GM12878 (cell line): ENCODE data around the gene MSANTD2. TPM values are rescaled to one million over a fixed set of nuclear protein-coding genes. Genes with fewer than 3 reads are reported as not detected.
A peak's percentile ranks its signal among the peaks of the same experiment; 100 is the strongest.

Source experiments
- ATAC-seq: fragments of 200-7000 bp; cut with Tn5 transposase; 3 replicates; pipeline ENCODE4 v1.9.1; 2020; ENCODE audit warnings: mild to moderate bottlenecking, moderate library complexity
- BruUV-seq: library from RNA; stranded (reverse); fragments of 400-500 nt; replicated peaks from 2 replicates; lab custom pipeline; 2021; lab: Mats Ljungman, UMichigan
- CTCF ChIA-PET: fragments of 300-600 bp; sonication (Branson Sonifier 250); formaldehyde crosslinking; extraction: SDS; loops from one replicate; lab custom pipeline; 2021; ENCODE audit warnings: inconsistent platforms; lab: Yijun Ruan, JAX
- POLR2A ChIA-PET: fragments of 350-600 bp; formaldehyde crosslinking; extraction: SDS; loops from one replicate; lab custom pipeline; 2021; ENCODE audit warnings: inconsistent platforms; lab: Charles Lee
- RAD21 ChIA-PET: fragments of 300-600 bp; sonication (Branson Sonifier 250); formaldehyde crosslinking; loops from one replicate; lab custom pipeline; 2023; ENCODE audit warnings: antibody characterized with exemption; ENCODE audit not compliant: unreplicated experiment; lab: Charles Lee
- SMC1A ChIA-PET: fragments of 300-600 bp; sonication (Branson Sonifier 250); formaldehyde crosslinking; loops from one replicate; lab custom pipeline; 2023; ENCODE audit not compliant: unreplicated experiment, uncharacterized antibody; lab: Charles Lee
- DNase-seq: peaks from one replicate; pipeline ENCODE4 v3.0.0-alpha.2; 2011; ENCODE audit warnings: low read depth, low spot score
- FAIRE-seq: peaks from 3 replicates; lab custom pipeline; 2011; peaks lifted over from hg19 to GRCh38; lab: Jason Lieb, UNC
- H2AFZ ChIP-seq: 2 replicates; pipeline ENCODE4 v1.6.0; 2011; ENCODE audit warnings: low read depth, low read length, control low read depth; ENCODE audit not compliant: control insufficient read depth
- H3K27ac ChIP-seq: 2 replicates; pipeline ENCODE4 v1.5.1; 2011; ENCODE audit warnings: control low read depth; ENCODE audit not compliant: control insufficient read depth, insufficient read depth
- H3K27me3 ChIP-seq, 2 experiments: replicated peaks in 1 of 2; 2 replicates each; pipeline versions ENCODE4 v1.6.0 to v1.6.1; 2011; ENCODE audit warnings: low read length in 1 of 2; ENCODE audit not compliant: control insufficient read depth in 2 of 2, insufficient read depth in 2 of 2
- H3K36me3 ChIP-seq, 2 experiments: 2 replicates each; pipeline ENCODE4 v1.5.1; 2011; ENCODE audit warnings: low read length in 1 of 2; ENCODE audit not compliant: control insufficient read depth in 2 of 2, insufficient read depth in 2 of 2
- H3K4me1 ChIP-seq: 2 replicates; pipeline ENCODE4 v1.6.1; 2011; ENCODE audit warnings: mild to moderate bottlenecking, low read length, moderate library complexity, mixed read lengths; ENCODE audit not compliant: control insufficient read depth, insufficient read depth
- H3K4me2 ChIP-seq: 2 replicates; pipeline ENCODE4 v1.6.0; 2011; ENCODE audit warnings: control low read depth; ENCODE audit not compliant: control insufficient read depth, insufficient read depth
- H3K4me3 ChIP-seq: fragments of 200-600 bp; sonication (generic); 2 replicates; pipeline ENCODE4 v1.5.1; 2016
- H3K79me2 ChIP-seq: 2 replicates; pipeline ENCODE4 v1.6.0; 2011; ENCODE audit warnings: low read length; ENCODE audit not compliant: control insufficient read depth, insufficient read depth
- H3K9ac ChIP-seq: 2 replicates; pipeline ENCODE4 v1.8.0; 2011; ENCODE audit warnings: low read length, control low read depth, mixed read lengths; ENCODE audit not compliant: control insufficient read depth, insufficient read depth
- H3K9me3 ChIP-seq: replicated peaks from 3 replicates; pipeline ENCODE4 v1.5.1; 2011; ENCODE audit warnings: mild to moderate bottlenecking, low read length; ENCODE audit not compliant: control insufficient read depth, insufficient read depth
- H4K20me1 ChIP-seq: 2 replicates; pipeline ENCODE4 v1.6.0; 2011; ENCODE audit not compliant: control insufficient read depth, insufficient read depth
- EZH2 ChIP-seq: IDR thresholded peaks from 2 replicates; pipeline ENCODE4 v1.6.1; 2012; ENCODE audit warnings: low read depth, mild to moderate bottlenecking, control low read depth, inconsistent platforms, low read length, borderline replicate concordance; ENCODE audit not compliant: control insufficient read depth
- GABPA ChIP-seq: IDR thresholded peaks from 2 replicates; pipeline ENCODE4 v1.6.1; 2014; ENCODE audit warnings: antibody characterized with exemption, low read depth, mild to moderate bottlenecking, inconsistent platforms
- HDAC2 ChIP-seq: fragments of 200-600 bp; sonication (generic); IDR thresholded peaks from 2 replicates; pipeline ENCODE4 v1.6.1; 2017
- IKZF1 ChIP-seq: fragments of 450-650 bp; conservative IDR thresholded peaks from 2 replicates; pipeline ENCODE4 v1.6.1; 2017; ENCODE audit warnings: antibody characterized with exemption, mild to moderate bottlenecking
- JUND ChIP-seq: IDR thresholded peaks from 2 replicates; pipeline ENCODE4 v1.6.1; 2012; ENCODE audit warnings: low read depth, mild to moderate bottlenecking, low read length, improper control_type of control experiment, moderate library complexity
- POU2F2 ChIP-seq: IDR thresholded peaks from 3 replicates; pipeline ENCODE4 v1.6.1; 2011; ENCODE audit warnings: low read depth, mild to moderate bottlenecking, low read length, borderline replicate concordance
- RBBP5 ChIP-seq: fragments of 200-600 bp; sonication (generic); conservative IDR thresholded peaks from 2 replicates; pipeline ENCODE4 v1.6.1; 2016
- RFX5 ChIP-seq: IDR thresholded peaks from 2 replicates; pipeline ENCODE4 v1.6.1; 2011; ENCODE audit warnings: low read depth, low read length, improper control_type of control experiment
- SPI1 ChIP-seq: IDR thresholded peaks from 2 replicates; pipeline ENCODE4 v1.6.1; 2011; ENCODE audit warnings: low read depth, mild to moderate bottlenecking, low read length, moderate library complexity, borderline replicate concordance; ENCODE audit not compliant: insufficient read depth
- WGBS: methylation state at CpG from one replicate; pipeline ENCODE4 v1.1.6; 2016; ENCODE audit warnings: low lambda C conversion rate; ENCODE audit not compliant: insufficient replicate concordance, insufficient coverage; ENCODE audit errors: missing lambda C conversion rate; 5-methylcytosine and 5-hydroxymethylcytosine counted together
- in situ Hi-C: fragments of 300-500 bp; cut with MboI; formaldehyde crosslinking; loops from 9 replicates; pipeline ENCODE4 v1.14.3; 2018; ENCODE audit warnings: mixed read lengths
- intact Hi-C: fragments of 100-400 bp; cut with micrococcal nuclease; formaldehyde crosslinking; loops from one replicate; pipeline ENCODE4 v1.14.2; 2022; ENCODE audit not compliant: unreplicated experiment
- polyA plus RNA-seq, 11 experiments: library from polyadenylated mRNA; depleted of rRNA in 4 of 11; unstranded in 6 of 11; stranded (reverse) in 5 of 11; fragments of >200 nt; fragmentation: Nextera tagmentation in 4 of 11; fragmentation: Illumina TruSeq in 1 of 11; extraction: Ambion mirVana in 4 of 11; extraction: Trizol in 1 of 11; gene quantifications; 1 replicate in 1 of 11; 2 replicates in 10 of 11; pipeline versions ENCODE4 v1.2.1 to v1.2.3, GENCODE V29; 2011 to 2016; ENCODE audit warnings: inconsistent platforms in 2 of 11, missing spikeins in 2 of 11, low read depth in 1 of 11
- total RNA-seq, 4 experiments: library from RNA; depleted of rRNA in 3 of 4; stranded (reverse); fragments of >200 nt in 3 of 4; fragmentation: Illumina TruSeq in 1 of 4; extraction: Trizol in 1 of 4; gene quantifications; 2 replicates each; pipeline versions ENCODE4 v1.2.1 to v1.2.3, GENCODE V29; 2013 to 2021
- TF ChIP-seq, protein P1 (sequence below): fragments of 450-650 bp; IDR thresholded peaks from 2 replicates; pipeline ENCODE4 v1.6.1; 2017; ENCODE audit warnings: mild to moderate bottlenecking, low read depth, inconsistent platforms; ENCODE audit not compliant: poor library complexity, severe bottlenecking
- TF ChIP-seq, protein P2 (sequence below): fragments of 450-650 bp; formaldehyde crosslinking; IDR thresholded peaks from 2 replicates; pipeline ENCODE4 v1.5.0; 2022; ENCODE audit warnings: mild to moderate bottlenecking, missing genetic modification characterization
- TF ChIP-seq, protein P3 (sequence below): IDR thresholded peaks from 2 replicates; pipeline ENCODE4 v1.6.1; 2011; ENCODE audit warnings: low read depth, mild to moderate bottlenecking, low read length, moderate library complexity, borderline replicate concordance; ENCODE audit errors: extremely low read depth
- TF ChIP-seq, protein P4 (sequence below): fragments of 450-650 bp; IDR thresholded peaks from 2 replicates; pipeline ENCODE4 v1.6.1; 2017; ENCODE audit warnings: antibody characterized with exemption, mild to moderate bottlenecking, moderate library complexity

Gene MSANTD2
- total and polyA plus RNA-seq, 10 of the 15 experiments (the other 5 are each of a cell fraction or from before 2014, with no cell fraction given), result 3.0 to 12.4 (median 8.0) TPM

DNA sequence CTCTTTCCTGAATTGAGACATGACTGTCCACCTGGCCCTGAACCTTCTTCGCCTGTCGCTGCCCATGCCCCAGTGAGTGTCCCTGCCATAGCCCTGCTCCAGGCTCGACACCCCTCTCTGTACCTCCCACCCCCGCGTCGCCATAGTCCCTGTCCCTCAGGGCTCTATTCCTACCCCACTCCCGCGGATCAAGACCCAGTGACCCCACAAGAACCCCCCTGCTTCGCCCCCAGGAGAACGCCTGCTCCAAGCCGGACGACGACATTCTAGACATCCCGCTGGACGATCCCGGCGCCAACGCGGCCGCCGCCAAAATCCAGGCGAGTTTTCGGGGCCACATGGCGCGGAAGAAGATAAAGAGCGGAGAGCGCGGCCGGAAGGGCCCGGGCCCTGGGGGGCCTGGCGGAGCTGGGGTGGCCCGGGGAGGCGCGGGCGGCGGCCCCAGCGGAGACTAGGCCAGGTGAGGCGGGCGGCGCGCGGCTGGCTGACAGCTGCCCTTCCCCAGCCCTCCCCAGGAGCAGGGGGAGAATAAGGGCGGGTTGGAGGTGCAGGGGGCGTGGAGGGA, 54.9 kb downstream of the MSANTD2 start:
- ChIA-PET SMC1A (interaction anchor here (1.5 to 7.0 kb wide), 6 partner anchors 16 to 91 kb away, joined by 4 to 91 read pairs (median 6); partner anchors contain the start of genes ESAM, SIAE and SPA17), RAD21 (interaction anchor here (0.6 to 1.7 kb wide), 3 partner anchors 19 to 75 kb away, joined by 3 to 18 read pairs (median 11); partner anchors contain the start of genes SIAE and SPA17)

More for the DNA sequence above, 54.9 kb downstream of the MSANTD2 start:
- Histone ChIP-seq H3K4me2 (peak overlapping the region; percentile 99), H3K27ac (no peak overlapping the region), H3K9ac (no peak overlapping the region), H3K9me3 (no peaks in the 10 kb centered on the region), H2AFZ (no peak overlapping the region), H3K4me3 (no peak overlapping the region), H3K36me3 (no peaks in the 10 kb centered on the region), H3K4me1 (peaks cover 10% of the 10 kb centered on the region), H4K20me1 (no peaks in the 10 kb centered on the region), H3K79me2 (no peaks in the 10 kb centered on the region), H3K27me3 (no peaks in the 10 kb centered on the region; a peak in 1 of 4 replicates)
- BruUV-seq, result no TSS peak
- no peak for TF ChIP-seq SPI1
- TF ChIP-seq, protein P1, sequence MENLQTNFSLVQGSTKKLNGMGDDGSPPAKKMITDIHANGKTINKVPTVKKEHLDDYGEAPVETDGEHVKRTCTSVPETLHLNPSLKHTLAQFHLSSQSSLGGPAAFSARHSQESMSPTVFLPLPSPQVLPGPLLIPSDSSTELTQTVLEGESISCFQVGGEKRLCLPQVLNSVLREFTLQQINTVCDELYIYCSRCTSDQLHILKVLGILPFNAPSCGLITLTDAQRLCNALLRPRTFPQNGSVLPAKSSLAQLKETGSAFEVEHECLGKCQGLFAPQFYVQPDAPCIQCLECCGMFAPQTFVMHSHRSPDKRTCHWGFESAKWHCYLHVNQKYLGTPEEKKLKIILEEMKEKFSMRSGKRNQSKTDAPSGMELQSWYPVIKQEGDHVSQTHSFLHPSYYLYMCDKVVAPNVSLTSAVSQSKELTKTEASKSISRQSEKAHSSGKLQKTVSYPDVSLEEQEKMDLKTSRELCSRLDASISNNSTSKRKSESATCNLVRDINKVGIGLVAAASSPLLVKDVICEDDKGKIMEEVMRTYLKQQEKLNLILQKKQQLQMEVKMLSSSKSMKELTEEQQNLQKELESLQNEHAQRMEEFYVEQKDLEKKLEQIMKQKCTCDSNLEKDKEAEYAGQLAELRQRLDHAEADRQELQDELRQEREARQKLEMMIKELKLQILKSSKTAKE, result no peak
- no peak for TF ChIP-seq POU2F2
- no peak for TF ChIP-seq EZH2
- TF ChIP-seq, protein P2, sequence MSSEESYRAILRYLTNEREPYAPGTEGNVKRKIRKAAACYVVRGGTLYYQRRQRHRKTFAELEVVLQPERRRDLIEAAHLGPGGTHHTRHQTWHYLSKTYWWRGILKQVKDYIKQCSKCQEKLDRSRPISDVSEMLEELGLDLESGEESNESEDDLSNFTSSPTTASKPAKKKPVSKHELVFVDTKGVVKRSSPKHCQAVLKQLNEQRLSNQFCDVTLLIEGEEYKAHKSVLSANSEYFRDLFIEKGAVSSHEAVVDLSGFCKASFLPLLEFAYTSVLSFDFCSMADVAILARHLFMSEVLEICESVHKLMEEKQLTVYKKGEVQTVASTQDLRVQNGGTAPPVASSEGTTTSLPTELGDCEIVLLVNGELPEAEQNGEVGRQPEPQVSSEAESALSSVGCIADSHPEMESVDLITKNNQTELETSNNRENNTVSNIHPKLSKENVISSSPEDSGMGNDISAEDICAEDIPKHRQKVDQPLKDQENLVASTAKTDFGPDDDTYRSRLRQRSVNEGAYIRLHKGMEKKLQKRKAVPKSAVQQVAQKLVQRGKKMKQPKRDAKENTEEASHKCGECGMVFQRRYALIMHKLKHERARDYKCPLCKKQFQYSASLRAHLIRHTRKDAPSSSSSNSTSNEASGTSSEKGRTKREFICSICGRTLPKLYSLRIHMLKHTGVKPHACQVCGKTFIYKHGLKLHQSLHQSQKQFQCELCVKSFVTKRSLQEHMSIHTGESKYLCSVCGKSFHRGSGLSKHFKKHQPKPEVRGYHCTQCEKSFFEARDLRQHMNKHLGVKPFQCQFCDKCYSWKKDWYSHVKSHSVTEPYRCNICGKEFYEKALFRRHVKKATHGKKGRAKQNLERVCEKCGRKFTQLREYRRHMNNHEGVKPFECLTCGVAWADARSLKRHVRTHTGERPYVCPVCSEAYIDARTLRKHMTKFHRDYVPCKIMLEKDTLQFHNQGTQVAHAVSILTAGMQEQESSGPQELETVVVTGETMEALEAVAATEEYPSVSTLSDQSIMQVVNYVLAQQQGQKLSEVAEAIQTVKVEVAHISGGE (CRISPR knock-in tag), result no peak
- no peak for TF ChIP-seq JUND
- TF ChIP-seq, protein P3, sequence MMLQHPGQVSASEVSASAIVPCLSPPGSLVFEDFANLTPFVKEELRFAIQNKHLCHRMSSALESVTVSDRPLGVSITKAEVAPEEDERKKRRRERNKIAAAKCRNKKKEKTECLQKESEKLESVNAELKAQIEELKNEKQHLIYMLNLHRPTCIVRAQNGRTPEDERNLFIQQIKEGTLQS, result no peak
- TF ChIP-seq HDAC2, result no peak
- TF ChIP-seq RFX5, result no peak
- no peak for TF ChIP-seq GABPA
- TF ChIP-seq IKZF1, result no peak
- TF ChIP-seq, protein P4, sequence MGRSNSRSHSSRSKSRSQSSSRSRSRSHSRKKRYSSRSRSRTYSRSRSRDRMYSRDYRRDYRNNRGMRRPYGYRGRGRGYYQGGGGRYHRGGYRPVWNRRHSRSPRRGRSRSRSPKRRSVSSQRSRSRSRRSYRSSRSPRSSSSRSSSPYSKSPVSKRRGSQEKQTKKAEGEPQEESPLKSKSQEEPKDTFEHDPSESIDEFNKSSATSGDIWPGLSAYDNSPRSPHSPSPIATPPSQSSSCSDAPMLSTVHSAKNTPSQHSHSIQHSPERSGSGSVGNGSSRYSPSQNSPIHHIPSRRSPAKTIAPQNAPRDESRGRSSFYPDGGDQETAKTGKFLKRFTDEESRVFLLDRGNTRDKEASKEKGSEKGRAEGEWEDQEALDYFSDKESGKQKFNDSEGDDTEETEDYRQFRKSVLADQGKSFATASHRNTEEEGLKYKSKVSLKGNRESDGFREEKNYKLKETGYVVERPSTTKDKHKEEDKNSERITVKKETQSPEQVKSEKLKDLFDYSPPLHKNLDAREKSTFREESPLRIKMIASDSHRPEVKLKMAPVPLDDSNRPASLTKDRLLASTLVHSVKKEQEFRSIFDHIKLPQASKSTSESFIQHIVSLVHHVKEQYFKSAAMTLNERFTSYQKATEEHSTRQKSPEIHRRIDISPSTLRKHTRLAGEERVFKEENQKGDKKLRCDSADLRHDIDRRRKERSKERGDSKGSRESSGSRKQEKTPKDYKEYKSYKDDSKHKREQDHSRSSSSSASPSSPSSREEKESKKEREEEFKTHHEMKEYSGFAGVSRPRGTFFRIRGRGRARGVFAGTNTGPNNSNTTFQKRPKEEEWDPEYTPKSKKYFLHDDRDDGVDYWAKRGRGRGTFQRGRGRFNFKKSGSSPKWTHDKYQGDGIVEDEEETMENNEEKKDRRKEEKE, result no peak
- TF ChIP-seq RBBP5, result no peak
- no peak for FAIRE-seq
- no peak for DNase-seq
- in situ Hi-C loops, result no loop called here
- POLR2A ChIA-PET, result interaction anchor here (1.9 kb wide), 1 partner anchor 18 kb away, joined by 7 read pairs; no protein-coding TSS in a partner anchor
- WGBS, result 79% methylated on average over 42 of the region's 44 CpGs
- CTCF ChIA-PET, result interaction anchor here (0.9 to 12.2 kb wide), 12 partner anchors 8 to 91 kb away, joined by 3 to 202 read pairs (median 13); partner anchors contain the start of genes ESAM, MSANTD2, SIAE and SPA17
- intact Hi-C loops, result no loop called here
- ATAC-seq, result no peak
